Breast epithelium (tissue), 3 donors: ENCODE measurements around the gene KNSTRN.

Experiments used
- POLR2A ChIP-seq: fragments of 450-650 bp; IDR thresholded peaks from one replicate; pipeline ENCODE4 v1.6.1; 2016; ENCODE audit warnings: antibody characterized with exemption, mild to moderate bottlenecking, moderate library complexity
- POLR2AphosphoS5 ChIP-seq, 3 donors: sonication (generic); formaldehyde crosslinking; IDR thresholded peaks; one replicate each; pipeline ENCODE4 v1.6.1; 2017; ENCODE audit warnings: antibody characterized with exemption in 3 of 3
- TF ChIP-seq, protein P1 (sequence below), 3 donors: fragments of 450-650 bp; IDR thresholded peaks; one replicate each; pipeline ENCODE4 v1.5.1; 2016 to 2017; ENCODE audit warnings: antibody characterized with exemption in 3 of 3, mild to moderate bottlenecking in 3 of 3, moderate library complexity in 3 of 3

DNA sequence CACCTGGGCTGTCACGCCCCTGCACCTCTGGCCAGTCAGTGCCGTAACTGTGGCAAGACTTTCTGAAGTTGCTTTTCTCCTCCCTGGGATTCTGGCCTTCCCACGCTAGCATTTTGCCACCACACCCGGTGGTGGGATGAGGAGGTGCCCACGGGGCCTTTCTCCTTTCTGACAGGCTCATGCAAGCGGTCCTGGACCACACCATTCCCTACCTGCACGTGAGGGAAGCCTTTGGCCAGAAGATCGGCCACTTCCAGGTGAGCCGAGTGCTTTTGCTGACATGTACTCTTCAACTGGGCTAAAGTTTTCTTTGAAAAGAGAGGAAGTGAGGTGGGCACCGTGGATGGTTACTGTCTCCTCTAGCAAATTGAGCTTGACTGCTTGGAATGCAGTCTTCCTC is 32.7 kb downstream of the KNSTRN start:
- TF ChIP-seq, protein P1, sequence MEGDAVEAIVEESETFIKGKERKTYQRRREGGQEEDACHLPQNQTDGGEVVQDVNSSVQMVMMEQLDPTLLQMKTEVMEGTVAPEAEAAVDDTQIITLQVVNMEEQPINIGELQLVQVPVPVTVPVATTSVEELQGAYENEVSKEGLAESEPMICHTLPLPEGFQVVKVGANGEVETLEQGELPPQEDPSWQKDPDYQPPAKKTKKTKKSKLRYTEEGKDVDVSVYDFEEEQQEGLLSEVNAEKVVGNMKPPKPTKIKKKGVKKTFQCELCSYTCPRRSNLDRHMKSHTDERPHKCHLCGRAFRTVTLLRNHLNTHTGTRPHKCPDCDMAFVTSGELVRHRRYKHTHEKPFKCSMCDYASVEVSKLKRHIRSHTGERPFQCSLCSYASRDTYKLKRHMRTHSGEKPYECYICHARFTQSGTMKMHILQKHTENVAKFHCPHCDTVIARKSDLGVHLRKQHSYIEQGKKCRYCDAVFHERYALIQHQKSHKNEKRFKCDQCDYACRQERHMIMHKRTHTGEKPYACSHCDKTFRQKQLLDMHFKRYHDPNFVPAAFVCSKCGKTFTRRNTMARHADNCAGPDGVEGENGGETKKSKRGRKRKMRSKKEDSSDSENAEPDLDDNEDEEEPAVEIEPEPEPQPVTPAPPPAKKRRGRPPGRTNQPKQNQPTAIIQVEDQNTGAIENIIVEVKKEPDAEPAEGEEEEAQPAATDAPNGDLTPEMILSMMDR (IDR thresholded peaks at IDR 0.05) = no peak
- TF ChIP-seq POLR2A (no peak), POLR2AphosphoS5 (IDR thresholded peaks at IDR 0.05) (no peak)
